OCI-LY7 (cell line): Measurements from ENCODE around the gene PRM2. TPM values are rescaled to one million over a fixed set of nuclear protein-coding genes. Genes with fewer than 3 reads are reported as not detected.
A peak's percentile ranks its signal among the peaks of the same experiment; 100 is the strongest.

Experiments used
- BruUV-seq: library from RNA; stranded (reverse); fragments of 400-500 nt; replicated peaks from 2 replicates; lab custom pipeline; 2021; lab: Mats Ljungman, UMichigan
- CTCF ChIA-PET: fragments of 300-600 bp; sonication (Branson Sonifier 250); formaldehyde crosslinking; loops from one replicate; lab custom pipeline; 2022; ENCODE audit warnings: antibody characterized with exemption; ENCODE audit not compliant: unreplicated experiment; lab: Charles Lee
- POLR2A ChIA-PET: fragments of 300-600 bp; sonication (Branson Sonifier 250); formaldehyde crosslinking; loops from one replicate; lab custom pipeline; 2022; ENCODE audit warnings: antibody characterized with exemption; lab: Charles Lee
- DNase-seq: peaks from one replicate; pipeline ENCODE4 v3.0.0-alpha.2; 2015; ENCODE audit warnings: low spot score
- H2AFZ ChIP-seq: fragments of 200-600 bp; sonication (generic), shearing (Covaris generic); 2 replicates; pipeline ENCODE4 v1.6.1; 2014; ENCODE audit warnings: mild to moderate bottlenecking, antibody characterized with exemption, low read length, moderate library complexity
- H3K27ac ChIP-seq: fragments of 200-600 bp; sonication (generic); 2 replicates; pipeline ENCODE4 v1.5.1; 2014; ENCODE audit warnings: mixed run types, low read depth, mild to moderate bottlenecking, moderate library complexity, low read length, inconsistent platforms; ENCODE audit not compliant: poor library complexity, severe bottlenecking
- H3K36me3 ChIP-seq: fragments of 200-600 bp; sonication (generic); 2 replicates; pipeline ENCODE4 v1.6.1; 2014; ENCODE audit warnings: mild to moderate bottlenecking, antibody characterized with exemption, low read length, moderate library complexity, mixed read lengths; ENCODE audit not compliant: insufficient read depth
- H3K4me1 ChIP-seq: fragments of 200-600 bp; sonication (generic); 2 replicates; pipeline ENCODE4 v1.5.1; 2014; ENCODE audit warnings: mild to moderate bottlenecking, low read length; ENCODE audit not compliant: insufficient read depth, poor library complexity, severe bottlenecking
- H3K4me2 ChIP-seq: fragments of 200-600 bp; sonication (generic); 2 replicates; pipeline ENCODE4 v1.6.1; 2014; ENCODE audit warnings: mild to moderate bottlenecking, low read length
- H3K4me3 ChIP-seq: fragments of 200-600 bp; sonication (generic); 2 replicates; pipeline ENCODE4 v1.5.1; 2014; ENCODE audit warnings: mild to moderate bottlenecking, low read depth, low read length; ENCODE audit not compliant: poor library complexity, severe bottlenecking
- H3K79me2 ChIP-seq: fragments of 200-600 bp; sonication (generic); 2 replicates; pipeline ENCODE4 v1.6.1; 2016; ENCODE audit warnings: low read depth, mild to moderate bottlenecking, low read length, moderate library complexity, mixed read lengths; ENCODE audit not compliant: insufficient read depth
- H3K9me2 ChIP-seq: fragments of 200-600 bp; sonication (generic); 2 replicates; pipeline ENCODE4 v1.6.1; 2016; ENCODE audit warnings: mild to moderate bottlenecking, low read length, mixed read lengths; ENCODE audit not compliant: insufficient read depth
- H3K9me3 ChIP-seq: fragments of 200-600 bp; sonication (generic); 2 replicates; pipeline ENCODE4 v1.6.1; 2014; ENCODE audit warnings: mild to moderate bottlenecking, mixed run types, low read length, mixed read lengths
- H4K20me1 ChIP-seq: fragments of 200-600 bp; sonication (generic); 2 replicates; pipeline ENCODE4 v1.6.1; 2014; ENCODE audit warnings: mild to moderate bottlenecking, antibody characterized with exemption, low read length, moderate library complexity, mixed read lengths; ENCODE audit not compliant: insufficient read depth
- CTCF ChIP-seq: fragments of 200-600 bp; sonication (generic); conservative IDR thresholded peaks from 2 replicates; pipeline ENCODE4 v1.5.1; 2014; ENCODE audit warnings: mild to moderate bottlenecking, antibody characterized with exemption, low read length, moderate library complexity, mixed read lengths
- EZH2phosphoT487 ChIP-seq: fragments of 200-600 bp; sonication (generic); IDR thresholded peaks from 2 replicates; pipeline ENCODE4 v1.6.1; 2018; ENCODE audit warnings: low read depth, borderline replicate concordance, mild to moderate bottlenecking, mixed run types, antibody characterized with exemption, low read length, moderate library complexity, mixed read lengths
- intact Hi-C: fragments of 100-400 bp; cut with micrococcal nuclease; formaldehyde crosslinking; loops from one replicate; pipeline ENCODE4 v1.10.0; 2022; ENCODE audit not compliant: unreplicated experiment
- total RNA-seq, 2 experiments: library from RNA; depleted of rRNA in 1 of 2; stranded (reverse); fragments of >200 nt in 1 of 2; shearing (Covaris generic) in 1 of 2; gene quantifications; 2 replicates each; pipeline ENCODE4 v1.2.3, GENCODE V29; 2014 to 2022

The PRM2 gene
- total RNA-seq, 2 experiments from 2014 or later: not detected

- H3K9me3 ChIP-seq: no peaks in the 10 kb centered on the region
- H3K4me3 ChIP-seq: peak within 1 kb of the TSS; percentile 95
- no peak for TF ChIP-seq EZH2phosphoT487
- TF ChIP-seq CTCF: peak; percentile 81
- intact Hi-C loops: loop anchor here (1.0 to 2.0 kb wide), 6 partner anchors 38 to 283 kb away; partner anchors contain the start of gene RMI2
- DNase-seq: peak; percentile 89
- peaks cover 46% of the 10 kb centered on the region for H3K36me3 ChIP-seq
- ChIA-PET CTCF (interaction anchor here (0.5 to 2.0 kb wide), 12 partner anchors 20 to 264 kb away, joined by 3 to 19 read pairs (median 5); no protein-coding TSS in a partner anchor), POLR2A (interaction anchor here (0.6 to 3.2 kb wide), 25 partner anchors 10 to 712 kb away, joined by 3 to 20 read pairs (median 4); no protein-coding TSS in a partner anchor)
- H3K4me2 ChIP-seq: peak within 1 kb of the TSS; percentile 95
- peaks cover 34% of the 10 kb centered on the region for H3K79me2 ChIP-seq
- BruUV-seq: no TSS peak
- H2AFZ ChIP-seq: no peak within 1 kb of the TSS
- H3K9me2 ChIP-seq: no peaks in the 10 kb centered on the region
- peaks cover 53% of the 10 kb centered on the region for H3K4me1 ChIP-seq
- H4K20me1 ChIP-seq: peaks cover 25% of the 10 kb centered on the region
- H3K27ac ChIP-seq: peak within 1 kb of the TSS; percentile 61
These were observed 20.3 kb downstream of the PRM2 start, which contains the start of gene SOCS1 for GRCh38 chr16:11255737-11256660. Gene SOCS1 (minus strand): TSS chr16:11256204. CDS start chr16:11255478, 726 bp downstream.

GRCh38 chr16:11254913-11255736 lies 21.2 kb downstream of the PRM2 start:
- H2AFZ ChIP-seq: no peak overlapping the region
- H4K20me1 ChIP-seq: peaks cover 25% of the 10 kb centered on the region
- peak overlapping the region; percentile 95 for H3K4me3 ChIP-seq
- TF ChIP-seq CTCF (no peak), EZH2phosphoT487 (no peak)
- BruUV-seq: no TSS peak
- H3K36me3 ChIP-seq: peaks cover 46% of the 10 kb centered on the region
- H3K27ac ChIP-seq: peak overlapping the region; percentile 61
- H3K9me3 ChIP-seq: no peaks in the 10 kb centered on the region
- peaks cover 53% of the 10 kb centered on the region for H3K4me1 ChIP-seq
- peak overlapping the region; percentile 95 for H3K4me2 ChIP-seq
- H3K9me2 ChIP-seq: no peaks in the 10 kb centered on the region
- intact Hi-C loops: loop anchor here (1.0 to 5.0 kb wide), 4 partner anchors 56 to 291 kb away; no protein-coding TSS in a partner anchor
- peak; percentile 85 for DNase-seq
- H3K79me2 ChIP-seq: peaks cover 34% of the 10 kb centered on the region
- ChIA-PET CTCF (interaction anchor here (0.6 to 2.0 kb wide), 13 partner anchors 19 to 263 kb away, joined by 3 to 19 read pairs (median 4); no protein-coding TSS in a partner anchor), POLR2A (interaction anchor here (0.6 to 3.2 kb wide), 21 partner anchors 30 to 713 kb away, joined by 3 to 20 read pairs (median 4); no protein-coding TSS in a partner anchor)
